ENCODE data around the gene PTPN4.
A peak's percentile ranks its signal among the peaks of the same experiment; 100 is the strongest.

PTPN4 gene

GRCh38 chr2:120014226-120014980, 254.7 kb downstream of the PTPN4 start:
- no peak for TF ChIP-seq EZH2phosphoT487 (IDR thresholded peaks at IDR 0.05; ENCODE audit: low read depth)
- no peak for TF ChIP-seq CTCF (IDR thresholded peaks at IDR 0.05; ENCODE audit: low read depth, low read length)
- Histone ChIP-seq H3K79me2 (ENCODE audit: low read length) (peaks cover 81% of the 10 kb centered on the region), H3K27me3 (ENCODE audit: low read depth, low read length) (no peaks in the 10 kb centered on the region), H3K27ac (ENCODE audit: low read length) (peak overlapping the region; percentile 99), H3K9ac (ENCODE audit: low read length) (peak overlapping the region; percentile 96), H3K36me3 (replicated peaks; ENCODE audit: low read depth, low read length) (peaks cover 25% of the 10 kb centered on the region), H3K4me1 (ENCODE audit: low read length) (peaks cover 25% of the 10 kb centered on the region), H2AFZ (ENCODE audit: low read depth, low read length) (no peak overlapping the region), H4K20me1 (ENCODE audit: insufficient read depth, low read length) (peaks cover 48% of the 10 kb centered on the region), H3K4me2 (ENCODE audit: low read length) (peak overlapping the region; percentile 89), H3K4me3 (ENCODE audit: low read length) (peak overlapping the region; percentile 96), H3K9me3 (ENCODE audit: insufficient read depth, low read length) (no peaks in the 10 kb centered on the region)

DNA sequence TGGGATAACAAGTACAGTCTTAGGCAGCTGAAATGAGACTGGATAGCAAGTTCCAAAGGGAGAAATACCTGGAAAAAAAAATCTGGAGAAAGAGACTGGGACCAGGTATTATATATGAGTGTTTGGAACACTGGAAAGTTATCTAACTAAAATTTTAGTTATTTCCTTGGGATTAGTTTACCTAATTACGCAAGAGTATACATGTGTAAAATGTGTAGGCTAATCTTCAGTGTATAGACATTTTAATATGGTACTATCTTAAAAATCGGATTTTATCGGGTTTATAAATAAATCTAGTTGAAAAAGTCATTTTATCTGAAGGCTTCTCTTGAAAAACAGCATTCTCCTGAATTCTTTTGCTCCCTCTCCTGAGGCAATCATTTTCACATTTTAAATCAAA, 257.1 kb downstream of the PTPN4 start:
- no peak for TF ChIP-seq CTCF (IDR thresholded peaks at IDR 0.05; ENCODE audit: low read depth, low read length)
- no peak for TF ChIP-seq EZH2phosphoT487 (IDR thresholded peaks at IDR 0.05; ENCODE audit: low read depth)
- no peak overlapping the region for H3K4me3 ChIP-seq (ENCODE audit: low read length)
- H3K4me2 ChIP-seq (ENCODE audit: low read length), result no peak overlapping the region
- peaks cover 4% of the 10 kb centered on the region for H3K4me1 ChIP-seq (ENCODE audit: low read length)
- H3K27me3 ChIP-seq (ENCODE audit: low read depth, low read length), result no peaks in the 10 kb centered on the region
- H3K36me3 ChIP-seq (replicated peaks; ENCODE audit: low read depth, low read length), result peaks cover 44% of the 10 kb centered on the region
- peaks cover 99% of the 10 kb centered on the region for H3K79me2 ChIP-seq (ENCODE audit: low read length)
- H4K20me1 ChIP-seq (ENCODE audit: insufficient read depth, low read length), result peaks cover 65% of the 10 kb centered on the region
- H3K9me3 ChIP-seq (ENCODE audit: insufficient read depth, low read length), result no peaks in the 10 kb centered on the region
- H3K27ac ChIP-seq (ENCODE audit: low read length), result no peak overlapping the region
- H2AFZ ChIP-seq (ENCODE audit: low read depth, low read length), result no peak overlapping the region
- no peak overlapping the region for H3K9ac ChIP-seq (ENCODE audit: low read length)

DNA sequence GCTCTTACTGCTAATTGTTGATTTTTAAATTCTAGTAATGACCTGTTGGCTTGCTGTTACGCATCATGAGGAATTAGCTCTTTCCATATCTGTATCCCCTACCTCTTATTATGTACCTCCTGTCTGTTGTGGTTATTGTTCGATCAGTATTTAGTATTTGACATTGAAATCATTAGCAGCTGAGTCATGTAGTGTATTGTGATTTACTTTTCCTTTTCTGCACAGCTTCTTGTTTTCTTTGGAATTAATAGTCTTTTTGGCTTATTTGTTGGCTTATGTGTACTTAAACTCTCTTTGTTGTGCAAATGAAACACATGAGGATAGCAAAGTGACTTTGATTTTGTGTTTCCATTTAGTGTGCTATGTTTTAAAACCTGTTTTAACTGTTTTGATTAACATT, 257.5 kb downstream of the PTPN4 start:
- no peaks in the 10 kb centered on the region for H3K9me3 ChIP-seq (ENCODE audit: insufficient read depth, low read length)
- no peaks in the 10 kb centered on the region for H3K27me3 ChIP-seq (ENCODE audit: low read depth, low read length)
- no peak overlapping the region for H3K4me3 ChIP-seq (ENCODE audit: low read length)
- no peak overlapping the region for H3K4me2 ChIP-seq (ENCODE audit: low read length)
- H2AFZ ChIP-seq (ENCODE audit: low read depth, low read length), result no peak overlapping the region
- H3K79me2 ChIP-seq (ENCODE audit: low read length), result peaks cover 99% of the 10 kb centered on the region
- H3K9ac ChIP-seq (ENCODE audit: low read length), result no peak overlapping the region
- H3K36me3 ChIP-seq (replicated peaks; ENCODE audit: low read depth, low read length), result peaks cover 46% of the 10 kb centered on the region
- no peak for TF ChIP-seq CTCF (IDR thresholded peaks at IDR 0.05; ENCODE audit: low read depth, low read length)
- no peak for TF ChIP-seq EZH2phosphoT487 (IDR thresholded peaks at IDR 0.05; ENCODE audit: low read depth)
- no peak overlapping the region for H3K27ac ChIP-seq (ENCODE audit: low read length)
- H3K4me1 ChIP-seq (ENCODE audit: low read length), result peaks cover 4% of the 10 kb centered on the region
- H4K20me1 ChIP-seq (ENCODE audit: insufficient read depth, low read length), result peaks cover 65% of the 10 kb centered on the region

DNA sequence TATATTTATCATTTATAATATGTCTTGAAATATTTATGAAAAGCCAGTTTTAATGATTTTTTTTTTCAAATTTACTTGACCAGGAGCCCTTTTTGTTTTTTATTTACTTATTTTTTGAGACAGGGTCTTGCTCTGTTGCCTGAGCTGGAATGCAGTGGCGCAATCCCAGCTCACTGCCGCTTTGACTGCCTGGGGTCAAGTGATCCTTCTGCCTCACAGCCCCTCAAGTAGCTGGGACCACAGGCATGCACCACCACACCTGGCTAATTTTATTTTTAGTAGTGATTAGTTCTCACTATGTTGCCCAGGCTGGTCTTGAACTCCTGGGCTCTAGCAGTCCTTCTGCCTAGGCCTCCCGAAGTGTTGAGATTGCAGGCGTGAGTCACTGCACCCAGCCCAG, 258.8 kb downstream of the PTPN4 start:
- Histone ChIP-seq H3K4me3 (ENCODE audit: low read length) (no peak overlapping the region), H3K27me3 (ENCODE audit: low read depth, low read length) (no peaks in the 10 kb centered on the region), H3K27ac (ENCODE audit: low read length) (no peak overlapping the region), H3K9me3 (ENCODE audit: insufficient read depth, low read length) (no peaks in the 10 kb centered on the region), H3K36me3 (replicated peaks; ENCODE audit: low read depth, low read length) (peaks cover 46% of the 10 kb centered on the region), H3K4me1 (ENCODE audit: low read length) (peaks cover 4% of the 10 kb centered on the region), H2AFZ (ENCODE audit: low read depth, low read length) (no peak overlapping the region), H3K9ac (ENCODE audit: low read length) (no peak overlapping the region), H4K20me1 (ENCODE audit: insufficient read depth, low read length) (peaks cover 62% of the 10 kb centered on the region), H3K79me2 (ENCODE audit: low read length) (peaks cover 100% of the 10 kb centered on the region), H3K4me2 (ENCODE audit: low read length) (no peak overlapping the region)
- TF ChIP-seq EZH2phosphoT487 (IDR thresholded peaks at IDR 0.05; ENCODE audit: low read depth) (no peak), CTCF (IDR thresholded peaks at IDR 0.05; ENCODE audit: low read depth, low read length) (no peak)

All from OCI-LY3 (cell line).